GM23338 (cell line): ENCODE data around the gene DNAJB8. TPM values are rescaled to one million over a fixed set of nuclear protein-coding genes. Genes with fewer than 3 reads are reported as not detected.
A peak's percentile ranks its signal among the peaks of the same experiment; 100 is the strongest.

Experiments
- ATAC-seq: fragments of 200-7000 bp; cut with Tn5 transposase; 3 replicates; pipeline ENCODE4 v1.9.1; 2020
- DNase-seq: peaks from one replicate; pipeline ENCODE4 v3.0.0-alpha.2; 2015; ENCODE audit warnings: low spot score
- H2AFZ ChIP-seq: fragments of 200-600 bp; sonication (generic); 2 replicates; pipeline ENCODE4 v1.8.0; 2016; ENCODE audit warnings: antibody characterized with exemption, mild to moderate bottlenecking, moderate library complexity
- H3F3A ChIP-seq: fragments of 200-600 bp; sonication (generic); replicated peaks from 2 replicates; pipeline ENCODE4 v1.8.0; 2017; ENCODE audit warnings: antibody characterized with exemption, mixed run types, low read depth
- H3K27ac ChIP-seq: fragments of 200-600 bp; sonication (generic); 2 replicates; pipeline ENCODE4 v1.6.1; 2016; ENCODE audit warnings: low read depth
- H3K27me3 ChIP-seq: fragments of 200-600 bp; sonication (generic); 2 replicates; pipeline ENCODE4 v1.8.0; 2016; ENCODE audit warnings: mild to moderate bottlenecking, mixed run types, moderate library complexity; ENCODE audit not compliant: insufficient read depth
- H3K36me3 ChIP-seq: fragments of 200-600 bp; sonication (generic); 2 replicates; pipeline ENCODE4 v1.8.0; 2016; ENCODE audit warnings: mild to moderate bottlenecking; ENCODE audit not compliant: insufficient read depth
- H3K4me1 ChIP-seq: fragments of 200-600 bp; sonication (generic); 2 replicates; pipeline ENCODE4 v1.8.0; 2016; ENCODE audit warnings: mild to moderate bottlenecking, moderate library complexity; ENCODE audit not compliant: insufficient read depth
- H3K4me2 ChIP-seq: fragments of 200-600 bp; sonication (generic); 2 replicates; pipeline ENCODE4 v1.7.1; 2017; ENCODE audit warnings: mixed run types
- H3K4me3 ChIP-seq: fragments of 200-600 bp; sonication (generic); 2 replicates; pipeline ENCODE4 v1.6.1; 2016; ENCODE audit warnings: mixed run types
- H3K79me2 ChIP-seq: fragments of 200-600 bp; sonication (generic); replicated peaks from 2 replicates; pipeline ENCODE4 v1.8.0; 2017; ENCODE audit warnings: mild to moderate bottlenecking; ENCODE audit not compliant: insufficient read depth
- H3K9me2 ChIP-seq: fragments of 200-600 bp; sonication (generic); 2 replicates; pipeline ENCODE4 v1.8.0; 2017; ENCODE audit not compliant: insufficient read depth
- H4K20me1 ChIP-seq: fragments of 200-600 bp; sonication (generic); replicated peaks from 2 replicates; pipeline ENCODE4 v1.8.0; 2017; ENCODE audit warnings: mild to moderate bottlenecking; ENCODE audit not compliant: insufficient read depth
- H3K27ac Mint-ChIP-seq: 2 replicates; pipeline ENCODE4 v1.8.0; 2020; ENCODE audit warnings: inconsistent platforms, mild to moderate bottlenecking, moderate library complexity, mixed read lengths
- H3K27me3 Mint-ChIP-seq: 3 replicates; pipeline ENCODE4 v1.8.0; 2022; ENCODE audit warnings: low read depth, mild to moderate bottlenecking, moderate library complexity, mixed read lengths, inconsistent platforms; ENCODE audit not compliant: insufficient read depth, poor library complexity
- H3K36me3 Mint-ChIP-seq: 3 replicates; pipeline ENCODE4 v1.8.0; 2021; ENCODE audit warnings: low read depth, mild to moderate bottlenecking, inconsistent platforms, moderate library complexity, mixed read lengths
- H3K4me1 Mint-ChIP-seq: 3 replicates; pipeline ENCODE4 v1.8.0; 2020; ENCODE audit warnings: mild to moderate bottlenecking, inconsistent platforms, mixed read lengths
- H3K4me3 Mint-ChIP-seq: 3 replicates; pipeline ENCODE4 v1.8.0; 2021; ENCODE audit warnings: moderate library complexity, mild to moderate bottlenecking, inconsistent platforms, mixed read lengths
- H3K9me3 Mint-ChIP-seq: 3 replicates; pipeline ENCODE4 v1.8.0; 2020; ENCODE audit warnings: moderate library complexity, mild to moderate bottlenecking, inconsistent platforms, mixed read lengths
- CREB1 ChIP-seq: fragments of 250-450 bp; sonication (Bioruptor Pico); IDR thresholded peaks from 2 replicates; pipeline ENCODE4 v1.5.0; 2020; ENCODE audit warnings: low read depth, mild to moderate bottlenecking, moderate library complexity
- EZH2 ChIP-seq: fragments of 200-600 bp; sonication (generic); IDR thresholded peaks from one replicate; pipeline ENCODE4 v1.8.0; 2017; ENCODE audit warnings: antibody characterized with exemption, mild to moderate bottlenecking, low read depth; ENCODE audit not compliant: unreplicated experiment
- EZH2phosphoT487 ChIP-seq: fragments of 200-600 bp; sonication (generic); IDR thresholded peaks from one replicate; pipeline ENCODE4 v1.8.1; 2018; ENCODE audit warnings: antibody characterized with exemption; ENCODE audit not compliant: unreplicated experiment
- JUNB ChIP-seq: IDR thresholded peaks from one replicate; pipeline ENCODE4 v1.6.1; 2016; ENCODE audit warnings: antibody characterized with exemption; ENCODE audit not compliant: unreplicated experiment
- NANOG ChIP-seq: IDR thresholded peaks from 2 replicates; pipeline ENCODE4 v1.6.1; 2016; ENCODE audit warnings: antibody characterized with exemption, borderline replicate concordance
- POLR2AphosphoS5 ChIP-seq: IDR thresholded peaks from 2 replicates; pipeline ENCODE4 v1.6.1; 2016; ENCODE audit warnings: antibody characterized with exemption, low read depth
- STAT1 ChIP-seq: IDR thresholded peaks from one replicate; pipeline ENCODE4 v1.6.1; 2016; ENCODE audit warnings: antibody characterized with exemption; ENCODE audit not compliant: unreplicated experiment
- ZNF331 ChIP-seq: fragments of 250-450 bp; sonication (Bioruptor Pico); IDR thresholded peaks from 2 replicates; pipeline ENCODE4 v1.5.0; 2020; ENCODE audit warnings: low read depth, mild to moderate bottlenecking, moderate library complexity
- polyA plus RNA-seq: library from polyadenylated mRNA; unstranded; fragments of >200 nt; fragmentation: Nextera tagmentation; extraction: Ambion mirVana; gene quantifications from 2 replicates; pipeline ENCODE4 v1.2.1, GENCODE V29; 2016
- total RNA-seq: library from RNA; depleted of rRNA; stranded (reverse); fragments of >200 nt; shearing (Covaris generic); gene quantifications from 2 replicates; pipeline ENCODE4 v1.2.3, GENCODE V29; 2014
- TF ChIP-seq, protein P1 (sequence below), 2 experiments: fragments of 200-600 bp in 1 of 2; sonication (generic) in 1 of 2; conservative IDR thresholded peaks; 2 replicates each; pipeline versions ENCODE4 v1.5.1 to v1.6.1; 2016 to 2017; ENCODE audit warnings: antibody characterized with exemption in 2 of 2, low read depth in 2 of 2, mild to moderate bottlenecking in 2 of 2, moderate library complexity in 1 of 2
- TF ChIP-seq, protein P2 (sequence below): IDR thresholded peaks from 2 replicates; pipeline ENCODE4 v1.6.1; 2016; ENCODE audit warnings: antibody characterized with exemption
- TF ChIP-seq, protein P3 (sequence below): IDR thresholded peaks from one replicate; pipeline ENCODE4 v1.6.1; 2018; ENCODE audit warnings: antibody characterized with exemption; ENCODE audit not compliant: unreplicated experiment

Gene DNAJB8
- total and polyA plus RNA-seq, 2 experiments from 2014 or later: not detected

DNA sequence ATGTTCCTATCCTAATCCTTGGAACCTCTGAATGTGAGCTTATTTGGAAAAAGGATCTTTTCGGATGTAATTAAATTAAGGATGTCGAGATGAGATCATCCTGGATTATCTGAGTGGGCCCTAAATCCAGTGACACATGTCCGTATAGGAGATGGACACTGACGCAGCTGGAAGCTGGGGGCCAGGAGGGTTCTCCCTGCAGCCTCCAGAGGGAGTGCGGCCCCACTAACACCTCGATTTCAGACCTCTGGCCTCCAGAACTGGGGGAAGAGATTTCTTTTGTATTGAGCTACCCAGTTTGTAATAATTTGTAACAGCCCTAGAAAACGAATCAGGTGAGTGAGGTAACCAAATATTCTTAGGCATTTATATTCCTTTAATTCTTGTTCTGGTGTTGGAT, 2.5 kb downstream of the DNAJB8 start:
- Histone ChIP-seq H3K27me3 (no peaks in the 10 kb centered on the region), H3K4me1 (no peaks in the 10 kb centered on the region), H2AFZ (no peak overlapping the region), H3F3A (no peaks in the 10 kb centered on the region), H3K4me2 (no peak overlapping the region), H3K27ac (no peak overlapping the region), H4K20me1 (no peaks in the 10 kb centered on the region), H3K79me2 (no peaks in the 10 kb centered on the region), H3K4me3 (no peak overlapping the region), H3K36me3 (no peaks in the 10 kb centered on the region), H3K9me2 (no peaks in the 10 kb centered on the region)
- no peaks in the 10 kb centered on the region for H3K36me3 Mint-ChIP-seq
- peak; percentile 34 for DNase-seq
- H3K4me3 Mint-ChIP-seq: no peak overlapping the region
- H3K9me3 Mint-ChIP-seq: no peaks in the 10 kb centered on the region; the same call in 1 of the 3 replicates
- TF ChIP-seq, protein P1, sequence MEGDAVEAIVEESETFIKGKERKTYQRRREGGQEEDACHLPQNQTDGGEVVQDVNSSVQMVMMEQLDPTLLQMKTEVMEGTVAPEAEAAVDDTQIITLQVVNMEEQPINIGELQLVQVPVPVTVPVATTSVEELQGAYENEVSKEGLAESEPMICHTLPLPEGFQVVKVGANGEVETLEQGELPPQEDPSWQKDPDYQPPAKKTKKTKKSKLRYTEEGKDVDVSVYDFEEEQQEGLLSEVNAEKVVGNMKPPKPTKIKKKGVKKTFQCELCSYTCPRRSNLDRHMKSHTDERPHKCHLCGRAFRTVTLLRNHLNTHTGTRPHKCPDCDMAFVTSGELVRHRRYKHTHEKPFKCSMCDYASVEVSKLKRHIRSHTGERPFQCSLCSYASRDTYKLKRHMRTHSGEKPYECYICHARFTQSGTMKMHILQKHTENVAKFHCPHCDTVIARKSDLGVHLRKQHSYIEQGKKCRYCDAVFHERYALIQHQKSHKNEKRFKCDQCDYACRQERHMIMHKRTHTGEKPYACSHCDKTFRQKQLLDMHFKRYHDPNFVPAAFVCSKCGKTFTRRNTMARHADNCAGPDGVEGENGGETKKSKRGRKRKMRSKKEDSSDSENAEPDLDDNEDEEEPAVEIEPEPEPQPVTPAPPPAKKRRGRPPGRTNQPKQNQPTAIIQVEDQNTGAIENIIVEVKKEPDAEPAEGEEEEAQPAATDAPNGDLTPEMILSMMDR (conservative IDR thresholded peaks at IDR 0.05; ENCODE audit: low read depth in 2 of 2): peak; percentile 37 to 46
- TF ChIP-seq ZNF331 (no peak), EZH2 (no peak), POLR2AphosphoS5 (no peak), JUNB (no peak)
- TF ChIP-seq, protein P2, sequence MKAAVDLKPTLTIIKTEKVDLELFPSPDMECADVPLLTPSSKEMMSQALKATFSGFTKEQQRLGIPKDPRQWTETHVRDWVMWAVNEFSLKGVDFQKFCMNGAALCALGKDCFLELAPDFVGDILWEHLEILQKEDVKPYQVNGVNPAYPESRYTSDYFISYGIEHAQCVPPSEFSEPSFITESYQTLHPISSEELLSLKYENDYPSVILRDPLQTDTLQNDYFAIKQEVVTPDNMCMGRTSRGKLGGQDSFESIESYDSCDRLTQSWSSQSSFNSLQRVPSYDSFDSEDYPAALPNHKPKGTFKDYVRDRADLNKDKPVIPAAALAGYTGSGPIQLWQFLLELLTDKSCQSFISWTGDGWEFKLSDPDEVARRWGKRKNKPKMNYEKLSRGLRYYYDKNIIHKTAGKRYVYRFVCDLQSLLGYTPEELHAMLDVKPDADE: no peak
- H3K27ac Mint-ChIP-seq: no peak overlapping the region
- peak; percentile 40 for ATAC-seq
- H3K4me1 Mint-ChIP-seq: no peaks in the 10 kb centered on the region
- H3K27me3 Mint-ChIP-seq: peaks cover 29% of the 10 kb centered on the region

DNA sequence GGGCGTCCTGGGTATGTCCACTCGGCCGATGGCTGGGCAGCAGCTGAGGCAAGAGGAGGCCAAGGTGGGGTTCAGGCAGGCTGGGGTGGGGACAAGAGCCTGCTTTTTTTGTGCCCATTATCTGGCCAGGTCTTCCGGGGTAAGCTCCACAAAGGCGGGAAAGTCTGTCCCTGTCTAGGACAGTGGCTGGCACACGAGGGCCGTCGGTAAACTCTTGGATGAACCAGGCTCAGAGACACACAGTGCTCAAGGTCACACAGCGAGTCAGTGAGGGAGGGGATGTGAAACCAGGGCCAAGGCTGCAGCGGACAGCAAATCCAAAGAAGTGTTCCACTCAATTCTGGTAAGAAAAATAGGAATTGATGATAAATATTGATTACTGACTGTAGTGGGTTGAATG, 2.9 kb downstream of the DNAJB8 start:
- Mint-ChIP-seq H3K27me3 (peaks cover 34% of the 10 kb centered on the region), H3K4me1 (no peaks in the 10 kb centered on the region)
- no peak for TF ChIP-seq NANOG
- no peak for TF ChIP-seq STAT1
- no peak for TF ChIP-seq EZH2

DNA sequence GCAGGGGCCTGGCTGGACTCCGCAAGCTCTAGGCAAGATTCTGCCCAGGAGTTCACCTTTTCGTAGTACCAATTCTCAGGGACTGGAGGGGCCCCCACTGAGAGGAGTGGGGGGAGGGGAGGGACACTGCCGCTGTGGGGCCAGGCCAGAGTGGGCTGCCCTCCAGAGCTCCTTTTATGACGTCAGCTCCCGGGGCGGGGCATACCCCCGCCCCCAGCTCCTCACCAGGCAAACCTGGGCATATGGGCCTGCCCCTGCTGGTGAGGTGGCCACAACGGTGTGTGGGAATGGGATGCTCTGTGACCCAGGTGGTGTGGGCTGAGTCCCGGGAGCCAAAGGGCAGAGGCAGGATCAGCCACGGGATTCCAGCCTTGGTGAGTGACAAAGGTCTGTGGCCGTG, 3.3 kb downstream of the DNAJB8 start:
- Histone ChIP-seq H3K9me2 (no peaks in the 10 kb centered on the region), H3K4me3 (no peak overlapping the region), H3F3A (no peaks in the 10 kb centered on the region), H3K79me2 (no peaks in the 10 kb centered on the region), H3K27me3 (no peaks in the 10 kb centered on the region), H3K27ac (no peak overlapping the region), H2AFZ (no peak overlapping the region), H3K4me2 (no peak overlapping the region), H3K36me3 (no peaks in the 10 kb centered on the region), H3K4me1 (no peaks in the 10 kb centered on the region), H4K20me1 (no peaks in the 10 kb centered on the region)
- Mint-ChIP-seq H3K4me3 (no peak overlapping the region), H3K27ac (no peak overlapping the region), H3K9me3 (no peaks in the 10 kb centered on the region; the same call in 1 of the 3 replicates), H3K4me1 (no peaks in the 10 kb centered on the region), H3K36me3 (no peaks in the 10 kb centered on the region), H3K27me3 (peaks cover 36% of the 10 kb centered on the region)
- ATAC-seq (peak; percentile 36), DNase-seq (no peak)
- TF ChIP-seq NANOG (no peak), EZH2 (no peak), CREB1 (CRISPR knock-in tag) (no peak), EZH2phosphoT487 (no peak), ZNF331 (no peak), STAT1 (no peak)
- TF ChIP-seq, protein P2: no peak
- TF ChIP-seq, protein P3, sequence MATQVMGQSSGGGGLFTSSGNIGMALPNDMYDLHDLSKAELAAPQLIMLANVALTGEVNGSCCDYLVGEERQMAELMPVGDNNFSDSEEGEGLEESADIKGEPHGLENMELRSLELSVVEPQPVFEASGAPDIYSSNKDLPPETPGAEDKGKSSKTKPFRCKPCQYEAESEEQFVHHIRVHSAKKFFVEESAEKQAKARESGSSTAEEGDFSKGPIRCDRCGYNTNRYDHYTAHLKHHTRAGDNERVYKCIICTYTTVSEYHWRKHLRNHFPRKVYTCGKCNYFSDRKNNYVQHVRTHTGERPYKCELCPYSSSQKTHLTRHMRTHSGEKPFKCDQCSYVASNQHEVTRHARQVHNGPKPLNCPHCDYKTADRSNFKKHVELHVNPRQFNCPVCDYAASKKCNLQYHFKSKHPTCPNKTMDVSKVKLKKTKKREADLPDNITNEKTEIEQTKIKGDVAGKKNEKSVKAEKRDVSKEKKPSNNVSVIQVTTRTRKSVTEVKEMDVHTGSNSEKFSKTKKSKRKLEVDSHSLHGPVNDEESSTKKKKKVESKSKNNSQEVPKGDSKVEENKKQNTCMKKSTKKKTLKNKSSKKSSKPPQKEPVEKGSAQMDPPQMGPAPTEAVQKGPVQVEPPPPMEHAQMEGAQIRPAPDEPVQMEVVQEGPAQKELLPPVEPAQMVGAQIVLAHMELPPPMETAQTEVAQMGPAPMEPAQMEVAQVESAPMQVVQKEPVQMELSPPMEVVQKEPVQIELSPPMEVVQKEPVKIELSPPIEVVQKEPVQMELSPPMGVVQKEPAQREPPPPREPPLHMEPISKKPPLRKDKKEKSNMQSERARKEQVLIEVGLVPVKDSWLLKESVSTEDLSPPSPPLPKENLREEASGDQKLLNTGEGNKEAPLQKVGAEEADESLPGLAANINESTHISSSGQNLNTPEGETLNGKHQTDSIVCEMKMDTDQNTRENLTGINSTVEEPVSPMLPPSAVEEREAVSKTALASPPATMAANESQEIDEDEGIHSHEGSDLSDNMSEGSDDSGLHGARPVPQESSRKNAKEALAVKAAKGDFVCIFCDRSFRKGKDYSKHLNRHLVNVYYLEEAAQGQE: no peak

More for the DNA sequence above, 2.9 kb downstream of the DNAJB8 start:
- Histone ChIP-seq H4K20me1 (no peaks in the 10 kb centered on the region), H3K36me3 (no peaks in the 10 kb centered on the region), H3K4me1 (no peaks in the 10 kb centered on the region), H3K4me2 (no peak overlapping the region), H3K79me2 (no peaks in the 10 kb centered on the region), H3K27me3 (no peaks in the 10 kb centered on the region), H3K9me2 (no peaks in the 10 kb centered on the region), H3F3A (no peaks in the 10 kb centered on the region), H3K27ac (no peak overlapping the region), H3K4me3 (no peak overlapping the region), H2AFZ (no peak overlapping the region)
- Mint-ChIP-seq H3K36me3 (no peaks in the 10 kb centered on the region), H3K27ac (no peak overlapping the region), H3K4me3 (no peak overlapping the region), H3K9me3 (no peaks in the 10 kb centered on the region; the same call in 1 of the 3 replicates)
- DNase-seq (no peak), ATAC-seq (no peak)
